GM13977 (cell line): ENCODE data around the gene LHFPL2.

Experiments used
- DNase-seq: peaks from one replicate; pipeline ENCODE4 v3.0.0; 2012; ENCODE audit warnings: low spot score
- CTCF ChIP-seq: IDR thresholded peaks from 2 replicates; pipeline ENCODE4 v1.5.1; 2012; ENCODE audit warnings: mild to moderate bottlenecking, control low read depth; ENCODE audit not compliant: insufficient read depth; ENCODE audit errors: extremely low read depth, missing control alignments
- in situ Hi-C: fragments of 300-500 bp; cut with MboI; formaldehyde crosslinking; loops from one replicate; pipeline ENCODE4 v1.12.0; 2022; ENCODE audit warnings: low sequenced_read_pairs, low pct_unique_long_range_greater_than_20kb, mixed read lengths, inconsistent platforms; ENCODE audit not compliant: unreplicated experiment

Gene LHFPL2

GRCh38 chr5:78476795-78477194, 171.8 kb downstream of the LHFPL2 start:
- no peak for TF ChIP-seq CTCF
- in situ Hi-C loops, result no loop called here
- no peak for DNase-seq

GRCh38 chr5:78475370-78475769, 173.2 kb downstream of the LHFPL2 start:
- DNase-seq, result no peak
- in situ Hi-C loops, result no loop called here
- TF ChIP-seq CTCF, result no peak

GRCh38 chr5:78473751-78474150, 174.8 kb downstream of the LHFPL2 start:
- DNase-seq, result no peak
- TF ChIP-seq CTCF, result no peak
- in situ Hi-C loops, result no loop called here

- TF ChIP-seq CTCF, result peak; percentile 30
- in situ Hi-C loops, result no loop called here
- no peak for DNase-seq
Observed at GRCh38 chr5:78472469-78473106, 176.0 kb downstream of the LHFPL2 start.

GRCh38 chr5:78471896-78472295, 176.7 kb downstream of the LHFPL2 start:
- no peak for TF ChIP-seq CTCF
- in situ Hi-C loops, result no loop called here

GRCh38 chr5:78467752-78468357, 180.7 kb downstream of the LHFPL2 start:
- peak; percentile 47 for DNase-seq
- in situ Hi-C loops, result no loop called here
- TF ChIP-seq CTCF, result peak; percentile 67

More at GRCh38 chr5:78471896-78472295, 176.7 kb downstream of the LHFPL2 start:
- DNase-seq, result no peak
